Cerebellar nuclear complex (tissue), 1 donor: ENCODE data around the gene FGR.
"Not testable (repeated sequence)": the region's sequence is repeated elsewhere in the genome, so short reads cannot be mapped to it uniquely, and the experiment has no call there.

ENCODE experiments used
- DNase-seq, 2 experiments: peaks; one replicate each; lab custom pipeline; 2025; lab: John Stamatoyannopoulos, UW

The FGR gene

GRCh38 chr1:27634177-27634984, 604 bp downstream of the FGR start:
- DNase-seq, result no peak

GRCh38 chr1:27633640-27634176, 1.3 kb downstream of the FGR start:
- no peak for DNase-seq

- no peak for DNase-seq
These were observed 1.7 kb downstream of the FGR start for GRCh38 chr1:27633298-27633610.

GRCh38 chr1:27632387-27633297, 2.3 kb downstream of the FGR start:
- no peak for DNase-seq

- no peak for DNase-seq
These were observed 4.0 kb downstream of the FGR start for GRCh38 chr1:27630859-27631491.

DNA sequence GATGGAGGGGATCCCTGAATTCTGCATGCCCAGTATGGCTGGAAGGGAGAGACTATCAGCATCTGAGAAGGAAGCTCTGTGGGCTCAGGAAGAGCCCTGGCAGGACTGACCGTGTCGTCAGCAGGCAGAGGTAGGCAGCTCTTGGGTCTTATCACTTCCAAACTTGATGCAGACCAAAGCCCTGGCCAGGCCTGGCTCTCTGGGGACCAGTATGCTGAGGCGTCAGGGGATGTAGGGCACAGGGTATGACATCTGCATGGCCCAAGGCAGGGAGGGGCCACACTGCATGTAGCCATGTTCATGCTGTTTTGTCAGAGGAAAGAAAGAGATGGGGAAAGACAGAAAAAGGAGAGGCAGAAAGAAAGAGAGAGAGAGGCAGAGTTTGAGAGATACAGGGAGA, 6.3 kb downstream of the FGR start:
- no peak for DNase-seq

GRCh38 chr1:27627733-27628132, 7.3 kb downstream of the FGR start:
- not testable (repeated sequence) for DNase-seq

GRCh38 chr1:27627061-27627460, 7.9 kb downstream of the FGR start:
- no peak for DNase-seq

DNA sequence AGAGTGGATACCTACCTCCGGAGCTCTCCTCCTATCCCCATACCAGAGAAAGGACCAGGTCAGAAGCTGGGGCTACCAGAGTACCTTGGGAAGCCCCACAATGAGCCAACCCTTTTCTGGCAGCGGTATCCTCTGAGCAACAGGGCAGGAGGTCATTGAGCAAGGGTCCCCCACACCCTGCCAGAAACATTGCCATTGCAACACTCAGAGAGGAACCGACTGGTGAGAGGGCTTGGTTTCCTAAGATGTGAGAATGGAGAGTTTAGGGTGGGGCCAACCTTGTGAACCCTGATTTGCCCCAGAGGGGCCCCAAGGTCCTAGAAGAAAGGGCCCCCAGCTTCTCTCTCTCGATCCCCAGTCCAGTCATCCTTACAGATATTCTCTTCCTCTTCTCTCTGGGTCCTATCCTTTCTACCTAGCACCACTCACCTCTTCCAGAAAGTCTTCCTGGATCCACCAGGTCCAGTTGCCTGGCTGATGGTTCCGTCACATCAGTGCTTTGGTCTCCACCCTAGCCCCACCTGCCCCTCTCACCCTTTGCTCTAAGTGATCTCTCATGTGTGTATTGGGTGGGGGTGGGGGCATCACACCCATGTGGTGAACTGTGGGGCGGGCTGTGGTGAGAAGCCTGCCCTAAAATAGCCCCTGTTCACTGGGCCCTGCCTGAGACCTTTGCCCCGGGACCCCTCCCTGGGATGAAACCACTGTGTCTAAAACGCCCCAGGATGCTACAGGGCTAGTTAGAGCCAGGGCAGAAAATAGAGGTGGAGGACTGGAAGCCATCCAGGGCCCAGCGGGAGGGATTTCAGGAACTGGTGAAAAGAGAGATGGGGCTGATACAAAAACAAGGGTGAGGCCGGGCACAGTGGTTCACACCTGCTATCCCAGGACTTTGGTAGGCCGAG, 8.7 kb downstream of the FGR start:
- no peak for DNase-seq

GRCh38 chr1:27624467-27625178, 10.4 kb downstream of the FGR start:
- no peak for DNase-seq

- no peak for DNase-seq
These were observed 11.4 kb downstream of the FGR start for GRCh38 chr1:27623327-27624212.

DNA sequence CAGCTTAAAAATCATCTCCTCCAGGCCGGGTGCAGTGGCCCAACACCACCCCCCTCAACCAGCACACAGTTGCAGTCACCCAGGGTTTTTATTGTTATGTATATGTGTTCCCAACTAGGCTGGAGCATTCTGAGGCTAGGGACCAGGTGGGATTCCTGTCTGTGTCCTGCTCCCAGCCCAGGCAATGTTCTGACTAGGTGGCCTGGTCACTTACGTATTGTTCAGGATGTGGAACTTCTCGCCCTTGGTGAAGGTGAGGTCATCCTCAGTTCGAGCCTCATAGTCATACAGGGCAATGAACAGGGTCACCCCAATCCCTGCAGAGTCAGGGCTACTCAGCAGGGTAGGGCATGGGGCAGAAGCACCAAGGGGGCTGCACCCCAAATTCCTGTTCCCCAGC, 12.2 kb downstream of the FGR start:
- DNase-seq, result no peak

DNA sequence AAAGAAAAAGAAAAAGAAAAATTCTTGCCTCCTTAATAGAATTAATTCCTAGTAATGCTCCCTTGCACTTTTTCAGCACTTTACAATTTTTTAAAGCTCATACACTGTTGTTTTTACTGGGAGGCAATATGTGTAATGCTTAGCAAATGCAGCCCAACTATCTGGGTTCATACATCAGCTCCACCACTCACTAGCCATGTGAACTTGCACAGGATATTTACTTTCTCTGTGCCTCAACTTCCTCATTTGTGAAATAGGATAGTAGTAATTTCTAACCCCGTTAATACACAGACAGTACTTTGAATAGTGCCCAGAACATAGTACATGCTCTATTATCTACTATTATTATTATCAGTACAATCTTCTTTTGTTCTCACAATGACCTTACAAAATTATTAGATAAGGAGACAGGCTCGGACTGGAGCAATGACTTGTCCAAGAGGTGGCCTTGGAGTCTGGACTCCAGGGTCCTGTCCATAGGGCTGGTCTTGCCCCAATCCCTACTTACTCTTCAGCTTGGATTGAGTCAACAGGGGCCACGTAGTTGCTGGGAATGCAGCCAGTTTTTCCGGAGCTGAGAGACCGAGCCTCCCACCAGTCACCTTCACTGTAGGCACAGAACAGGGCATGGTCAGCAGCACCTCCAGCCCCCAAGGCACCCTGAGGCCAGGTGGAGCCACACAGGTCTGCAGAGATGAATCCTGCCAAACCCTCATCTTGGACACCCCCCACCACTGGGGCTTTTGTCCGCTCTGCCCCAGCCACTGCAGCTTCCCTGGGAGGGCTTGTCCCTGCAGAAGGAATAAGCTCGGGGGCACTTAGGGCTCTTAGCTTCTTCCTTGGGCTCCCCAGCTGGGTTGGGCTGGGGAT, 13.7 kb downstream of the FGR start:
- no peak for DNase-seq

GRCh38 chr1:27619782-27620438, 15.1 kb downstream of the FGR start:
- DNase-seq, result not testable (repeated sequence)

DNA sequence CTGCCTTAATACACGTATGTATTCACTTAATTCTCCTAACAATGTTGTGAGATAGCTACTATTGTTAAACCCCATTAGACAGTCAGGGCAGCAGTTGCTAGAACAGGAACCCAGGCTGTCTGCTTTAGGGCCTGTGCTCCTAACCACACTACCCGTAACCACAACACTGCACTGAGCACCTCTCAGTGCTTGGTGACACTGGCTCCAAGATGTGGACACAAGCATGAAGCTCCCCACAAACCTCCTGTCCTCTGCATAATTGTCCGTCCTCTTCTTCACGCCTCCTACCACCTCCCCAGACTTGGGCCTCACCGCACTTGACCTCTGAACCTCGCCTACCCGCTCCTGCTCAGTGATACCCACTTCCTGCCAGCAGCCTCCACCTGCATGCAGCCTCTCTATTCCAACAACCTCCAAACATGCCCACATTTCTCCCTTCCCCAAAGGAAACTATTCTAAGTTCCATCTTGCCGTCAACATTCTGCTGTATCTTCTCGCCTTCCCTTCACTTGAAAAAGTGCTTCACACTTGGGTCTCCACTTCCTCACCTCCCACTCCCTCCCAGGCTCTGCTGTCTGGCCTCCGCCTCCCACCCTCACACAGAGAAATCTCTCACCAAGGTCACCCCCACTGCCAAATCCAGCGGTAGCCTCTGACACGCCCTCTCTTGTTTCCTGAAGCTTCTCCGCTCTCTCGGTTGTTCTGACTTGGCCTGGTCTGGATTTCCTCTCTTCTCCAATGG, 16.5 kb downstream of the FGR start:
- DNase-seq, result no peak

GRCh38 chr1:27617420-27617819, 17.6 kb downstream of the FGR start:
- DNase-seq, result no peak

GRCh38 chr1:27616441-27616840, 18.5 kb downstream of the FGR start:
- DNase-seq, result no peak
